GM21619 (cell line): ENCODE measurements around the gene MPRIP.
"Not testable (repeated sequence)": the region's sequence is repeated elsewhere in the genome, so short reads cannot be mapped to it uniquely, and the experiment has no call there.

Experiments
- ATAC-seq: cut with Tn5 transposase; IDR thresholded peaks from one replicate; pipeline ENCODE4 v1.9.1; 2021; ENCODE audit not compliant: unreplicated experiment

MPRIP gene

DNA sequence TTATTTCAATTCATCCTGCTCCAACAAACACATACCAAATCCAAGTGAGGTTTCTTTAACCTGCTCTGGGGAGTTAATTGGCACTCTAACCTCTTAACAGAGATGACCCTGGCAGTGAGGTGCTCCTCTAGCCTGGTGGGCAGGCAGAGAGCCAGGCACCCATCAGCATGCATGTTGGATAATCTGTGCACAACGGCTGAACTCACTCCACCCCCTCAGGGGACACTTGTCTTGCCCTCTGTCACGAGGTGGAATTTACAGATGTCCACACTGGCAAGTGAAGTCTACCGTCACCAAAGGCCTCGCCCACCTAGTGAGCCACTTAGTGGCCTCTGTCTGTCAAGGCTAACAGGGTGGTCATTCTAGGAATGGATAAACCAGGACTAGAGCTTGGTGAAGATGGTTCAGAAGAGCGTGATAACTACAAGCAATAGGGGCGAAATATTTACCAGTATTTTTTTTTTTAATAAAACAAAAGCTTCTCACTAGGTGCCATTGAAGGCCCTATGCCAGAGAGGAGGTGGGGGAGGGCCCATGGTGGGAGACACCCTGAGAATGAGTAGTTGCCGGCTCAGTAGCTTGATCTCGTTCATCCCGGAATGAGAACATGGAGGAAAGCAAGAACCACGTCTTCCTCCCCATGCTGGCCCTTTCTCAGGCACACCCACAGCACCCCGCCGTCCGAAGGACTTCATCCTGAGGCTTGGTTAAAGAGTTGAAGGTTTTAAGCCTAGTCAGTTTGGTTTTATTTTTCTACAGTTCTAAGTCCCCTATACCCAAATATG lies 138.7 kb downstream of the MPRIP start:
- ATAC-seq, result no peak

DNA sequence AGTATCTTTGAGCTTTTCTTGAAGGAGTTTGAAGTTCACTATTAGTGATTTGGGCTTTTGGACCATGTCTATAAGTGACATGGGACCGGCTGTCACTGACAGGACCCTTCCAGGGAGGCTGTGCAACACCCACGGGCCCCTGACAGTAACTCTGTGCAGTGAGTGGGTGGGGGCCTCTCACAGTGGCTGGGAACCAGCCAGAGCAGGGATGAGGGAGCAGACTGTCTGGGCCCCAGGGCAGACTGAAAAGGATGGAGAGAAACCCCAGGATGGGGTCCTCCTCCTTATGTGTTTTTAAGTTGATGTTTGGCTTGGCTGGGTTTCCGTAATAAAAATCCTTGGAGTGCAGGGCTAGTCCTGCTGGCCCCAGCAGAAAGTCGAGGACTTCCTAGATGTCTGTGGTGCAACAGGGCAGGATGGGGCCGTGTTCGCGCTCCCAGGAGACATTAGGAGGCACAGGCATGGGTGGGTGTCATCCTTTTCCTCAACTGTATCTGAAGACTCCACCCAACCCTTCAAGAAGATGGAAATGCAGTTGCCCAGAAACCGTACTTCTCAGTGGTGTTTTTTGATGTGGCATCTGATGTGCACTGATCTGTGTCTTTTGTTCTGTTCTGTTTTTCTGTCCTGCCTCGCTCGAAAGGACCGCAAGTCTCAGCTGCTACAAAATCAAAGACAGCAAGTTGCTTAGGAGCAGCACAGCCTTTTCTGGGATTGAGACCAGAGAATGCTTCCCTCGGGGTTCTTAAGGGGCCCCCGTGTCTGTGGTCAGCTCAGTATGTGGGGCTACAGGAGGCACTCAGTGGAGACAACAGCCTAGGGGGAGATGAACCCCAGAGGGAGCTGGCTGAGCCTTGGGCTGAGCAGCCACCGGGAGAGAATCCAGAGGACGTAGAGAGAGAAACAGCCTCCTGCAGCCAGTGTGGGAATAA lies 139.7 kb downstream of the MPRIP start:
- ATAC-seq, result no peak

DNA sequence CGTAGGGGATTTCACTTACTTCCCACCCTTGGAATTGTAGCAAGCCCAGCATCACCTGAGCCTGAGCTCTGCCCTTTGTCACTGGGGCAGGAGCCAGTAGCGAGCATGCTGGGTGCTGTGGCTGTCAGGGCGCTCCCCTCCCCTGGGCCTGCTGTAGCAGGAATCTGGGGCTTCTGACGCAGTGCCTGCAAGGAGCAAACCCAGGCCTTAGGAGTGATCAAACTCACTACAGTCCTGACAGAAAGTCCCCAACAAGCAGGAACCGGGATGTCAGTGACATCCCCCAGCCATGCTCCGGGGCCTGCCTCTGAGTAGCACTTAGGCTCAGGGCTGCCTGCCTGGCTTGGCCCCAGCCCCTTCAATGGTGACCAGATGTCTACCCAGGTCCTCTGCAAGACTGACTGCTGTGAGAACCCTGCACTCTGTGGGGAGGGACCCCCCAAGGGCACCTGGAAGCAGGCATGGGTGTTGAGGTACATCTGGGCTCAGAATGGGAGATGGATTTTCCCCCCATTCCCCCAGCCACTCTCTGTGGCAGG lies 140.4 kb downstream of the MPRIP start:
- no peak for ATAC-seq

DNA sequence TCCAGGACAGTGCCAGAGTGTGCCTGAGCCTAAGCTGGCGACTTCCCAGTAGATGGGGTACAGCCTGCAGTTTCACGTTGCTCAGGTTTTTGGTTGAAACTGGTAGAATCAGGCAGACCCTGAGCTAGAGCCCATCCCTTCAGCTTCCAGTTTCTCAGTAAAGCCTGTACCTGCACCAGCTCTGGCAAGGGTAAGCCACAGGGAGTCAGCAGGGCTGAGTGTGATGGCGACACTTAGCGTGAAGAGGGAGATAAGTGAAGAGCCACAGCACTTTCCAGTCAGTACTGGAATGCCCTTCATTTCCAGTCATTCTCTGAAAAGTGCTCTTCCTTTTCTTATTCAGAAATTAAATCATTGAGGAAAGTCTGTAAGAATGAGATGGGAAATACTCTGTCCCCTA lies 141.5 kb downstream of the MPRIP start:
- no peak for ATAC-seq

DNA sequence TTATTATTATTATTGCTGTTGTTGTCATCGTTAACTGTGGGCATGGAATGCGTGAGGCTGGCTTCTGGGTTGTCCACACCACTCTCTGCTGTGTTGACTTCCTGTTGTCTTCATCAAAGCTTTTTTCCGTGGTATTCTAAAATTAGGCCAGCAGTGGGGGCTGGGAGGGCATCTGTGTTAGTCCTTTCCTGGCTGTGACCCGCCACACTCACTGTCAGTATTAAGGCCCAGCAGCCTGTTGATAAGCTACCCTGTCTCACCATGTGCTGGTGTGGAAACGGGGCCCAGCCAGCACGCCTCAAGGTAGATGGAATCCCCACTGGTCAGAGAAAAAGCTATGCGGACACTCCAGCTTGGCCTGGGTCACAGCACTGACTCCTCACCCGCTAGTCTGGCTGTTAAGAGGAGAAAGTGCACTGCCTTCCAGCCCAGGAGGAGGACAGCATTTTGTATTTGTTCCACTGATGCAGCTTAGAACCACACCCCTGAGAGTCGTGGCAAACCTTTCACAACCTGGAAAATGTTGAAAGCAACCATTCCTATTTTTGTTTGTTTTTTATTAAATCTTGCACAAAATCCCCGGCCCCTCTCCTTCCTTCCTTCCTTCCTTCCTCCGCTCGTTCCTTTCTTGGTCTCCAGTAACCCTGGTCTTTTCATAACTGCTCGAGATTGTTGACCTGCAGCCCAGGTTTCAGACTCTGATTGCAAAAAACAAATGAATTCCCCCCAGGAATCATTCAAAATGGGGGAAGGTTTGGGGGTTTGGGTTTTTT lies 142.9 kb downstream of the MPRIP start:
- ATAC-seq, result not testable (repeated sequence)

DNA sequence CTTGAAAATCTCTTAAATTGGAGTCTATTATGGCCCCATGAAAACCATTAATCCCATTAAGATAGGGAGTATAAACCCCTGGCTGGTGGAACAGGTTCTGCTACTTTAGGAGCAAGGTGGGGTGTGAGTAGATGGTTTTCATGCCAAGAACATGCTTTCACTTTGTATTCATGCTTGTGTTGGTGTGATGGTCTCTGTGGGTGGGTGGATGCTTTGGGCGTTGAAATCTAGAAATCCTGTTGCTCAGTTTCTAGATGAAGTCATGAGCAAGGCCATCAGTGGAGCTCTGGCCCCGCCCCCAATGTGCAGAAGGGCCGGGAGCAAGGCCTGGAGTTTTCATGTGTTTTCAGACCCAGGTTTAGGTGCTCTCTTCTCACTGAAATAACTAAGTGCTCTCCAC lies 143.8 kb downstream of the MPRIP start:
- no peak for ATAC-seq

DNA sequence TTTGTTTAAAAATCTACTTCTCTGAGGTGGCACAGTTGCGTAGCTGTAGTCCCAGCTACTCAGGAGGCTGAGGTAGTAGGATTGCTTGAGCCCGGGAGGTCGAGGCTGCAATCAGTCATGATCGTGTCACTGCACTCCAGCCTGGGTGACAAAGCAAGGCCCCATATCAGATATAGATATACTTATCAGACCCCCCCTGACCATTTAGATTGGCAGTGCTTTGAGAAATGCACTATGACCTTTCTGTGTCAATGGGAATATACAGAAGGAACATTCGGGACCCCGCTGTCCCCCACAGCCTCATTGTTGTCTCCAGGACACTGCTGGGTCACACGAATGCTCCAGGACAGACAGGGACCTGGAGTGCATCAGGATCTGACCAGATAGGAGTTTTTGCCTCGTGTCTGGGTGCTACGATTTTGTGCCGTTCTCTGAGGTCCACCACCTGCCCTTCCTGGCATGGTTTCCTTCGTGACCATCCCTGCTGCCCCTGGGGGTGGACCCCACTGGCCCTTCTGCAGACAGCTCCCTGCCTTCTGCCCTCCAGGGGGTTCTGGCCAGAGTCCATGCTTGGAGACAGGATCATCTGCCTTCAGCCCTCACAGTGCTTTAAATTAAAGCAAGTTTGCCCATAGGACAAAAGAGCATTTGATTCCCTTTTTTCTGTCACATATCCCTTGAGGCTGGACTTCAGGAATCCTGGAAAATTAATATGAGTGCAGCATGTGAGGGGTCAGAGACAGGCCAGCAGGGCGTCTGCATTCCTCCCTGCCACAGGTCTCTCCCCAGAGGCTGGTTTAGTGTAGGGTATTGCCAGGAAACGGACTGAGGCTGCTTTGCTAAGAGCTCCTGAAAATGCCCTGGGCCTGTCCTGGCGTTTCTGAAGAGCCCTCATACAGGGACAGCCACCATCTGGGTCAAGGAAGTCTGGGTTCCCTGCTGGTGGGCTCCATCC lies 144.6 kb downstream of the MPRIP start:
- no peak for ATAC-seq

DNA sequence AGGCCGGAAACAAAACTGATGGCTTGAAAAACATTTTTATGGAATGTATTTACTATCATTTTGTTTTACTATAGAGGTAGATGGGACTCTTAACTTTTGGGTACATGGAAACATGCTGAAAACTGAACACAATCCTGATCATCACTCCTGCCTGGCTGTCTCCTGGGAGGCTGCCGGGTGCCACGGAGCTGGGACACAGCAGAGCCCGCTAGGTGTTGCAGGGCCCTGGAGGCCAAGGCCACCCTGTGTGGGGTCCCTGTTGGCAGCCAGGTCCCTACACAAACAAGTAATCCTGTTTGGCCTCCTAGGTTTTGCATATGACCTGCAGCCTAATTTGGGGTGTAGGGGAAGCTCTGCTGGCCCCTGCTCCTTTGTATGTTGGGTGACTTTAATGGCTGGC lies 146.3 kb downstream of the MPRIP start:
- ATAC-seq, result no peak

DNA sequence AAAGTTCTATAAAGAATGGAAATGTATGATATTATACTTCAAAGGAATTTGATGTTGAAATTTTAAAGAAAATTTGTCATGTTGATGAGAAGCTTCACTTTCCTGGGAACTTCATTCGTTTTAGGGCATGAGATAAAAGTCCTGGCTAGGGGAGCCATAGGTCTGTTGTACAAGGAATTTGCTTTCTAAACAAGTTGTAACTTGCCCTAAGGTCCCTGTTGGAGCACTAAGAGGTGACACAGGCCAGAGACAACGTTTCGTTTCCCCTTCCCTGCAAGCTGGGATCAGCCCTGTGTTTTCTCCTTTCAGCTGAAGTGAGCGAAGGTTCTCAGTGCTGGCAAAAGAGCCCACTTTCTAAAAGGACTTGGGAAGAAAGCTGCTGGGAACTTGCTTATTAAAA lies 147.3 kb downstream of the MPRIP start:
- no peak for ATAC-seq

DNA sequence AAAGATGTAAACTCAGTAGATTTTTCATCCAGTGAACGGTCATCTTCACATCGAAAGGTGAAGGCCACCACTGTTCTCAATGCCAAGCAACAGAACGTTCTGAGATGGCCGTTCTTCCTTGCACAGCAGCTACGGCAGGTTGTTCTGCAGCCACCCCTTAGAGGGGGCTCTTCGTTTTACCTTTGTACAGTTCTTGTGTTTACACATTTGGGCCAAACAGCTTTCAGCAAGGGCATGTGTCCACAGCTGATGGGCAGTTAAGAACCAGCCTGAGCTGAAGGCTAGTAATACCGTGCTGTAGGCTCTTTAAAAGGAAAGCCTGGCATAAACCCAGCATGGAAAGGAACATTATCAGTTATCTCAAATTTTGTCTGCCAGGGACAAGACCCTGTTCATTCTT lies 147.9 kb downstream of the MPRIP start:
- ATAC-seq, result no peak

DNA sequence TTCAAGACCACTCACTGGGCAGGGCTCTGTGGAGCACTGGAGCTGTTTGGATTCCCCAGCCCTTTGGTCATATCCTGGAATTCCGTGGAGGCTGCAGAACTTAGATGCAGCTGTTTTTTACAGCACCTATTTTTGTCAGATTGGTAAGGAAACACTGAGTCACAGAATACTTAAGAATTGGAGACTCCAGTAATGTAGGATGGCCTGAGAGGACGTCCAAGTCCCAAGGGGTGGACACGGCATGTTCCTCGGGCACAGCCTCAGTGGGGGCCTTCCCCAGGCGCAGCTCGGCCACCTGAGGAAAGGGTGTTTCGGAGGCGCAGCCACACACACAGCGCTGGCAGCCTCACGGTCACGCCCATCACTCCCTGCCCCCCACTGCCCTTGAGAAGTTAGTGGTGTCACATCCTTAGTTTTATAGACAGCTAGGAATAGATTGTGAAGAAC lies 149.1 kb downstream of the MPRIP start:
- ATAC-seq, result no peak

DNA sequence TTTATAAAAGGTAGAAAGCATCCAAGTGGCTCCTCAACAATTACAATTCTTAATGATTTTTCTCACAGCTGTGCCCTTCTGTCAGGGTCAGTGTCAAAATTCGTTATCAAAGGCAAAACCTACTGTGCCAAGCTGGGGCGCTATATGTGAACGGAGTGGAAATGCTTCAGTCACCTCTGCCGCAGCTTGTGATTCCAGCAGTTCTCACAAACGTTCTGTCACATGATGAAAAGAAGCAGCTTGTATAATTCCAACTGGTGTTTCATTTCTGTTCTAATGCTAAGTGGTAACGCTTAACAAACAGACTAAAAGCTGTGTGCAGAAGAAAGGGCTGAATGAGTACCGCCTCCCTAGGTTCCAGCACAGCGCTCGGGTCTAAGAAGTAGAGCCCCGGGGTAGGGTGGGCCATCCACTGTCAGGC lies 149.7 kb downstream of the MPRIP start:
- ATAC-seq, result no peak

DNA sequence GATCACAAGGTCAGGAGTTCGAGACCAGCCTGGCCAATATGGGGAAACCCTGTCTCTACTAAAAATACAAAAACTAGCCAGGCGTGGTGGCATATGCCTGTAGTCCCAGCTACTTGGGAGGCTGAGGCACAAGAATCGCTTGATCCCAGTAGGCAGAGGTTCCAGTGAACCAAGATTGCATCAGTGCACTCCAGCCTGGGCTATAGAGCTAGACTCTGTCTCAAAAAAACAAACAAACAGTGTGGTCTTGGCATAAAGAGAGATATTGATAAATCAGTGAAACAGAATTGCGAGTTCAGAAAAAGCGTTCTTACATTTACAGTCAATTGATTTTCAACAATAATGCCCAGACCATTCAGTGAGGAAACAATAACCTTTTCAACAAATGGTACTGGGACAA lies 153.2 kb downstream of the MPRIP start:
- not testable (repeated sequence) for ATAC-seq

DNA sequence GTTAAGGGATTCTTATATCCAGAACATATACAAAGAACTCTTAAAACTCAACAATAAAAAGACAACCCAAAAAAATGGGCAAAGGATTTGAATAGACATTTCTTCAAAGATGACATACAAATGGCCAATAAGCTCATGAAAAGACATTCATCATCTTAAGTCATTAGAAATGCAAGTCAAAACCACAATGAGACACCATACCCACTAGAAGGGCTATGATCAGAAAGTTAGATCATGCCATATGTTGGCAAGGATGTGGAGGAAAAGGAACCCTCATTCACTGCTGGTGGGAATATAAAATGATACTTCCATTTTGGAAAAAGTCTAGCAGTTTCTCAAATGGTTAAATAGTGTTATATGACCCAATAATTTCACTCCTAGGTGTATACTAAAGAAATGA lies 154.5 kb downstream of the MPRIP start:
- no peak for ATAC-seq

DNA sequence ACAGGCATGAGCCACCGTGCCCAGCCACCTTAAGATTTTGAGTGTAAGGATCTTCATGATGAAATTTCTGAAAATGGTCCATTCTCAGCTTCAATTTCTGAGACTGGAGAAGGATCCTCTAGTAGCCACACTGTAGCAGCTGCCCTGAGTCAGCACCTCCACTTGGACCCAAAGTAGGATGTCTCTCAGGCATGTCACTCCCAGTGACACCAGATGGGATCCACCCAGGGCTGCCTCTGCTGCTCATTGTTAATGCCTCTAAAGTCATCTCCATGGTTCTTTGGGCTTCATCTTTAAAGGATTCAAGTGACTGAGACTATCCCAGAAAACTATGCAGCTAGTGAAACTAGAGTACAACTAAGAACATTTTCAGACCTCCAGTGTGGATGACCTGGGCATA lies 156.0 kb downstream of the MPRIP start:
- no peak for ATAC-seq

DNA sequence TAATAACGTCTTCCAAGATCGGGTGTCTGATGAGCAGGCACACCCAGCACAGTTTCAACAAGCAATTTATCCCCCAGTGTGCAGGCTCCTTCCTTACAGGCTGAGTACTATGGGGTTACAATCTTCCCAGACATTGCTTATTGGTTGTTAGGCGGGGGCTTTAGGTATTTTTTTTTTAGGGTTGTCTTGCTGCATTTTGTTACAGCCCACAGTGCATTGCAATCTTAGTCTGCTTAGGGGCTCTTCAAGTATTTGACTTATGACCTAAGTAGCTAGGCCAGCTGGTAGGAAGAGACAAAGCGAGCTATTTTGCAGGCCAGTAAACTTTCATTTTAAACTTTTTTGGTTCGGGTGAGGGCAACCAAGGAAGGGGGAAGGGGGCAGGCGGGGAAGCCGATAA lies 158.1 kb downstream of the MPRIP start:
- no peak for ATAC-seq

DNA sequence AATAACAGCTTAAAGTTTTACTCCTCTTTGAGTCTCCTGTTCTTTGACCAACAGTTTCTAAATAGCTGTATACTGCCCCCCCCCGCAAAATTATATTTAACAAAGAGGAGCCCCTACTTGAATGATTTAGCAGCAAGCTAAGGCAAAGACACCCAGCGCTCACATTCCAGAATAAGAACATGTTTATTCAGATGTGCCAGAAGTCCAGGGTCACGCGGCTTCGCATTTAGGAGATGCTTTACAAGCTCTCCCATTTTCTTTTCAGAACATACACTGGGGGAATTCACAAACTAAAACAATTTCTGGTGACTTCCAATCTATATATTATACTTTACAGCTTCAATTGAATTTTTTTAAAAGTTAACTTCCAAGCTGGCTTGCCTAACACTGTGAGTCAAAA lies 158.6 kb downstream of the MPRIP start:
- no peak for ATAC-seq

DNA sequence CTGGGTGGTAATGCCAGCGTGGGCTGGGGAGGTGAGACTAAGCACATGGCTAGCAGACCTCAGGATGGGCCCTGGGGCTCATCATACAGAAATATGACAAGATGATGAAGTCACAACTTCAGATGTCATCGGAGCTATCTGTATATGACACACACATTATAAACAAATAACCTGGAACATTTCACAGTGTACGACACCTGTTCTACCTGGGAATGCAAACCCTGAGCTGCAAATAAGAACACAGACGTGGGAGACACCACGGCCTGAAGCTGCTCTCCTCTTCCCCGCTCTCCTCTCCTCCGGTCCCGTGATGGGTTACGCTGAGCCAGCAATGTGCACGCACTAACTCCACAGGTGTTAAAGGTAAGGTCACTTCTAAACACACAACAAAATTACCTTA lies 159.0 kb downstream of the MPRIP start:
- no peak for ATAC-seq

DNA sequence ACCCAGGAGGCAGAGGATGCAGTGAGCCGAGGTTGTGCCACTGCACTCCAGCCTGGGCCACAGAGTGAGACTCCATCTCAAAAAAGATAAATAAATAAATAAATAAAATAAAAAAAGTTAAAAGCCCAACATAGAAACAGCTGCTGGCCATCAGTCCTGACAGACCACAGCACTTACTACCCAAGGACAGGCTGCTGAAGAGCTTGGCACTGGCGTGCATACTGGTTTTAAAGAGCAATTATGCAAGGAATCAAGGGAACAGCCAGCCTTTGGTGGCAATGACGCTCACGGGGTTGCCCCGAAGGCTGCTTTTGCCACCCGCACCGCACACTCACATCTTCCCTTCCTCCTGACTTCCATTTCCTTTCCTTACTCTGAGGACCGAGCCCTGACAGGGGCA lies 159.7 kb downstream of the MPRIP start:
- no peak for ATAC-seq

DNA sequence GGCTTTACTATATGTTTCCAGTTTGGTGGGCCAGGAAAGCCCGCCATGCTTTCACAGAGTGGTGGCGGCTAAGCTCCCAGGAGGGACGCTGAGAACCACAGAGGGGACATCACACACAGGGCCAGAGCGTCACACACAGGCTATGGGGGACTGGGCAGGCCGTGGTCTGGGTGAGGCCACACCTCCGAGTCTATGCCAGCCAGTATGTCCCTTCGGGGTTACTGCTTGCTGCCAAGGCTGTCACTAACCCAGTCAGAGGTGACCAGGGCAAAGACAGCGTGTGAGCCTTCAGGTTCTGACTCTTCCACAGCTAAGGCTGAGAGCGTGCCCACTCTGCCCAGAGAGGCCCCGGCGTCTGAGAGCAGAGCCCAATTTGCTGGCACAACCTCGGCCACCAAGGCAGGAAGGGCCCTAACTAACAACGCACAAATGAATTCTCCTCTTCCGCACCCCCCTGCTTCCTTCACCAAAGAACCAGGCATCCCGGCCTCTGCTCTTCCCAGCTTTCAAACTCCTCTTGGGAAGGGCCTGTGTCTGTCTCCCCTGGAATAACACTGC lies 161.0 kb downstream of the MPRIP start:
- ATAC-seq, result no peak
